Tongue (tissue), 2 donors: ENCODE data around the gene PNLIPRP3. TPM values are rescaled to one million over a fixed set of nuclear protein-coding genes. Genes with fewer than 3 reads are reported as not detected.

Source experiments
- DNase-seq: peaks from one replicate; pipeline ENCODE4 v3.0.0-alpha.2; 2015
- total RNA-seq: library from RNA; depleted of rRNA; stranded (reverse); fragments of >200 nt; gene quantifications from one replicate; pipeline ENCODE4 v1.2.3, GENCODE V29; 2014

The PNLIPRP3 gene
- total RNA-seq, 1 donor from 2014 or later: not detected

- DNase-seq: no peak
Observed at GRCh38 chr10:116451711-116452337, 24.2 kb downstream of the PNLIPRP3 start.

DNA sequence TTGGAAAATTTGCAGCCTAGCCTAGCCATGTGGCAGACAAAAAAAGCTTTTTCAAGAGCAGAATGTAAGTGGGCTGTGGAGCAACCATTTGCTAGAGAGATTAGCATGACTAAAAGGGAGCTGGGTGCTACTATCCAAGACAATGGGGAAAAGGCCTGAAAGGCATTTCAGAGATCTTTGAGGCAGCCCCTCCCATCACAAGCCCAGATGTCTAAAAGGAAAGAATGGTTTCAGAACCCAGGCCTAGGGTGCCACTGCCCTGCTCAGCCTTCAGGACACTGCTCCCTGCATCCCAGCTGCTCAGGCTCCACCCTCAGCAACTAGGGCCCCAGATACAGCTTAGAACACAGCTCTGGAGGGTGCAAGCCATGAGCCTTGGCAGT is 24.7 kb downstream of the PNLIPRP3 start:
- DNase-seq: no peak

DNA sequence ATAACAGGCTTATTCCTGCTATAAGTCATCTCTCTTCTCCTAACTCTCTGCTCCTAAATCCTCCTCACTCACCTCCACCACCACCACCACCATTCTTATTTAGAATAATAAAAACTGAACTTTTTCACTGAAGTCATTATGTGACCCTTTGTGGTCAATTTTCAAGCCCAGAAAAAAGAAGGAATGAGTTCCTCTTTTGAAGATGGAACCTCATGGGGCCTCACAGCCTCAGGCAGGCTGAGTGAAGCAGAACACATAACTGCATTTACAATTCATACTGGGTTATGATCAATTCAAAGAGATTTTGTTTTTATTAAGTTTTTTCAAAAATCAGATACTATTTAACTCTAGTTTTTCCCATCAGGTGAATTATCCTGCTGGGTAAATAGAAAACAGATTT is 29.8 kb downstream of the PNLIPRP3 start:
- no peak for DNase-seq

DNA sequence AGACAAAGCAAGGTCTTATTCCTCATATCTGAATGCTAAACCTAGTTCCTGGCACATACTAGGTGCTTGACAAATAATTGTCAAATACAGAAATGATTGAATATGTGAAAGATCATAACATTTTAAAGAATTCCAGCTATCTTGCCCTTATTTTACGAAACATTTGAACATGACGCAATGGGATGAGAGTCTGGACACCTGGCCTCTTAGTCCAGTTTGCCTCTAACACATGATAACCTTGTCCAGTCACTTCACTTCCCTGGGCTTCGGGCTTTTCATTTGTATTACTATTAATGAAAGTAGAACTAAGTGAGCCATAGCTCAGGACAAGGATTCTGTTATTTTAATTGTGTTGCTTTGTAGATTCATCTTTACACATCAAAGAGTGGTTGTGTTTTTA is 32.6 kb downstream of the PNLIPRP3 start:
- no peak for DNase-seq

GRCh38 chr10:116461680-116462079 is 34.0 kb downstream of the PNLIPRP3 start:
- no peak for DNase-seq

- DNase-seq: no peak
Observed at GRCh38 chr10:116464257-116464656, 36.6 kb downstream of the PNLIPRP3 start.

GRCh38 chr10:116465546-116465945 is 37.9 kb downstream of the PNLIPRP3 start:
- DNase-seq: no peak

GRCh38 chr10:116466715-116467422 is 39.2 kb downstream of the PNLIPRP3 start:
- no peak for DNase-seq

- DNase-seq: no peak
Observed at GRCh38 chr10:116469437-116469836, 41.8 kb downstream of the PNLIPRP3 start.

DNA sequence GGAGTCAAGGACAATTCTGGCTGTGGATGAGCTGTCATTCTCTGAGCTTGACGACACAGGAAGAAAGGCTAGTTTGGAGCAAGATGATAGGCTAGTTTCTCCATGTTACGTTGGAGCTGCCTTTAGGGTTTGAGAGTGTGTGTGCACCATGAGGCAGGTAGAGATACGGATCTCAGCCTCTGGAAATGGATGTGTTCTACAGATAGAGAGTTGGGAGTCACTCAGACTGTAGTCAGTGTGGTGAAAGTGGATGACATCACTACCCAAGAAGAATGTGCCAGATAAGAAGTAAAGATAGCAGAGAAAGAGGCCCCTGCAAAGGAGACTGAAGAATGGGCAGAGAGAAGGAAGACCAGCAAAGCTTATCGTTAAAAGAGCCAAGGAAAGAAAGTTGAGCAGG is 42.4 kb downstream of the PNLIPRP3 start:
- no peak for DNase-seq

GRCh38 chr10:116470768-116471415 is 43.2 kb downstream of the PNLIPRP3 start:
- DNase-seq: no peak

DNA sequence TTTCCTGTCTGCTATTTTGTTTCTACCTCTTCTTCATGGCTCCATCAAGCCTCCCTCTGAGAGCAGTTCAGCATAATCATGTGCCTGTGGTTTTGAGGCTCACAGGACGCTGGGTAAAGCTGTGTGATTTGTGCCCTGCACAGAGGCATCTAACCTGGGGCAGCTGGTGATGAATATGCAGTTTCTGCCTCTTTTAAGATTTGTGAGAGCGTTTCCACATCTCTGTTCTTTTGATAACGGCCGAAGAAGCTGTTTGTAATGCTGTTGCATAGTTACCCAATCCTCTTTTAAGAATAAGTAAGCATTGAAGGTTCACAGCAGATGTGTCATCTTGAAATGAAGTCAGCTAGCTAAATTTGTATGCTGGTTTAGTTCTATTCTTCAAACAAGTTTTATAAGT is 45.2 kb downstream of the PNLIPRP3 start:
- peak; percentile 34 for DNase-seq

DNA sequence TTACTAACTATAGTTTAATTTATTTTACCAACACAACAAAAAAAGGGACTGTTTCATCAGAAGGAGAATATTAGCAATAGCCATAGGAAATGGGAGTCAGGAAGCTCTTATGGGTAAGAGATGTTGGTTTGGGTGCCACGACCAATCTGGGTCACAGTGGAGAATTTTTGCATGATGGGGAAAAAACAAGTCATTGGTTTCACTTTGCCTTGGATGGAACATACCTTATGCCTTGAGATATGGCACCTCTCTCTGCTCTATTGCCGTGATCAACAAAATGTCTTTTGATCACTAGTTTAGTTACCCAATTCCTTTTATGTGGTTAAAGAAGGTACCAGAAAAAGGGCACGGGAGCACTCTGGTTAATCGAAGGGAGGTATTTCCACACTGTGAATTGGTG is 48.2 kb downstream of the PNLIPRP3 start:
- no peak for DNase-seq

DNA sequence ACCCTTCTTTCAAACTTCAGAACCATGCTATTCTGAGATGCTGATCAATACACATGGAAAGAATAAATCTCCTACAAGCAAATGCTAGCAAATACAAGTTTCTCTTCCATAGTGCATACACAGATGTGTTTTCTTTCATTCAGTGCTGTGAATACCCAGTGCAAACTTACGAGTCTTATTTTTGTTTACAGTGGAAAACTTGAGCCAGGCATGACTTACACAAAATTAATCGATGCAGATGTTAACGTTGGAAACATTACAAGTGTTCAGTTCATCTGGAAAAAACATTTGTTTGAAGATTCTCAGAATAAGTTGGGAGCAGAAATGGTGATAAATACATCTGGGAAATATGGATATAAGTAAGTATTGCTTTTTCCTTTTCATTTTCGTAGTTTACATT is 48.8 kb downstream of the PNLIPRP3 start:
- DNase-seq: peak; percentile 84

DNA sequence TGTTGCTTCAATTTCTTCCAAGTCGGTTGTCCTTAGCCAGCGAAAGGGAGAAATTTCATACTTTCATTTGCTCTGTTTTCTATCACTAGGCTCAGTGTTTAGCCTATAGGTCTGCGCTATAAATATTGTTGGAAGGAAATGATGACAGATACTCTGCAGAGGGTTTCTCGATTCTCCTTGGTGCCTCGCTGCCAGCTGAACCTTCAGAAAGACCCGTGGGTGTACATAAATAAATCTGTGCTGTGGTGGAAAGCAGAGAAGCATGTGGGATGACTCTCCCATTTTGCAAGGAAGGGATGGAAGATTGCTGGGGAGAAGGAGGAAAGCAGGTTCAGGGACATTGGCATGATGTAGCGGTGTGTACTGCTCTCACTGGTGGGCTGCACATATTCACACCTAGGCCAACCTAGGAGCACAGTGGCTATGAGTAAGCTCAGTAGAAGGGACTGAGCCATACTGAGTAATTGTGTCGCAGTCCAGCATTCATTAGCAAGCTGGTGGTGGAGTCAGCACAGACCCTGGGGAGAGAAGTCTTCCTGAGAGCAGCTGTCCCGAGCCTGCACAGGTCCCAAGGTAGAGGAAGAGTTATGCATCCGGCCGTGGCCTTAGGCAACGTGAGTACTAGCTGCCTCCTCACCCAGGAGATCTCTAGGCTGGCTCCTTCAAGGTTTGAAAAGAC is 50.5 kb downstream of the PNLIPRP3 start:
- DNase-seq: peak; percentile 68

DNA sequence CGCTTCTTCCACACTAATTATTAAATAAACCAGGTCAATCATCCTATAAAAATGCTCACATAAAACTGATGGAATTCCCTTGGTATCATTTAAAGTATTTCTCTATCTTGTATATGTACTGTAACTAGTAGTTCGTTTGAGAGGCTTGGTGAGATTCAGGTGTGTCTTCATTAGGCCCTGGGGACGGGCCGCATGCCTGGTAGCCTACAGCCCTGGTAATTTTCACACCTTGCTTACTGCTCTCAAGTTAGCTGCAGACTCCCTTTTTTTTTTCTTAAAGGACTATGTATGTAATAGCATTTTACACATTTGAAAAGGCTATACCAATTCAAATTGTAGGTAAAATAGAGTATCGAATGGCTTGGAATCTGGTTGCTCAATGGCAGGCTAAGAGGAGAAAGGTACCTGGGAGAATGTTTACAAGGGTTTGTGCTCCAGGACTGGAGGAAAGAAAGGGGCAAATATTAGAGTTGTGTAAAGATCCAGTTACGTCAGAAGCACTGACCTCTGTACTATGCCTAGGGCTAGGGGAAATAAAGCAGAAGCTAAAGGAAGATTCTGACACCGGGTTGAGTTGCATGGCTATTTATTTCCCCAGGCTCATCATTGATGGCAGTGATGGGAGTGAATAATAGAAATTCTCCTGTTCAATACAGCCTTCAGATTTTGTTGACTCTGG is 59.3 kb downstream of the PNLIPRP3 start:
- no peak for DNase-seq

GRCh38 chr10:116487522-116488430 is 60.1 kb downstream of the PNLIPRP3 start:
- DNase-seq: peak; percentile 64

DNA sequence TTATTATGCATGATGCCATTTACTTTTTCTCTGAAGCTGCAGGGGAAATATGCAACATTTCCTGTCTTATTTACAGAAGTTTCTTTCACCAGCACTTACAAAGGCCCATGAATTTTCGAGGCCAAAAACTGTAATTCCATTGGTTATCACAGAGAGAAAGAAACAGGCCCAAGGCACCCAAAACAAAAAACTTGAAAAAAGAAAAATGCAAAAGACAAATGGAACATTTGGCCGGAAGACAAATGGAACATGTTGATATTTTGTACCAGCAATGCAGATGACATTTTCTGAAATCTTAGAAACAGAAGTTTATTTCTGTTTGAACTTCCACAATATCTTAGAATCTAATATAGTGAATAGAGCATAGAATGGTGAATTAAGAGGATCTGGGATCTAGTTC is 61.8 kb downstream of the PNLIPRP3 start:
- no peak for DNase-seq

DNA sequence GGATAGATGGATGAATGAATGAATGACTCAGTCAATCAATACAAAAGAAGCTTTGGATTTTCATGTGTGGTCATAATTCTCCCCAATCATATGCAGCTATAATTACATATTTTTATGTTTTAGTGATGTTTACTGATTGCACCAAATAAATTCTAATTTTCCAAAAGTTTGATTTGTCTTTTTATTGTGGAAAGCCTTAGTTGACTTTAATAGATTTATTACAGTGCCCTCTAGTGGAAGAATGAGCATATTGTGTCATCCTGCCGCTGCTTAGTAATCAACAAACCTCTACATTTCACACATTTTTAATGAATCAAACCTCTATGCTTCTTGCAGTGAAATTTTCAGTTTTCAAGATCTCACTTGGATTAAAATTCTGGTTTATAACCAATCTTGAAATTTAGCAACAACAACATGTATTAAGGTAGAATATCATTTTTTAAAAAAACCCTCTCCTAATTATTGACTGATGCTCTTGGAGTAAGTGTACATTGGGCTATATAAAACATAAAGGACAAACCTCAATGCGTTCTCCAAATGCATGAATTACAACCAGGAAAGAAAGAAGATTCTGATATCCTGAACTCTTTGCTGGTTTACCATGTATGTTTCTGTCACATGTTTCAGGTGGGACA is 62.5 kb downstream of the PNLIPRP3 start:
- DNase-seq: peak; percentile 62

GRCh38 chr10:116504786-116505185 is 77.1 kb downstream of the PNLIPRP3 start:
- DNase-seq: no peak

DNA sequence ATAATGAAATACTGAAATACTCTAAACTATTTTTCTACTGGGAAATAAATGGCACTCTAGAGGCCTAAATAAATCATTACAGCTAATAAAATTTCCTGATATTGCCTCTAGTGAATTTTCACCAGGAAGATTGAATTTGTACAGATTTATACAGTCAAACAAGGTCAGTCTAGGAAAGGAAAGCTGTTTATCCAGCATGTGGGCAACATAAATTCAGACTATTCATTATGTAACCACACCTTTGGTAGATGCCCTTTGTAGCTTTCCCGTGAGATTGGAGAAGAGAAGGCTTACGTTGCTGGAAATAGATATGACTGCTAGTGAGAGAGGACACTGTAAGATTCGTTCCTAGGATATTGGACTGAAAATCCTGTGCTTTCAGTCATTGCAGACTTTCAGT is 82.9 kb downstream of the PNLIPRP3 start:
- DNase-seq: no peak
